ENCODE measurements around the gene PFKFB3.

PFKFB3 gene

DNA sequence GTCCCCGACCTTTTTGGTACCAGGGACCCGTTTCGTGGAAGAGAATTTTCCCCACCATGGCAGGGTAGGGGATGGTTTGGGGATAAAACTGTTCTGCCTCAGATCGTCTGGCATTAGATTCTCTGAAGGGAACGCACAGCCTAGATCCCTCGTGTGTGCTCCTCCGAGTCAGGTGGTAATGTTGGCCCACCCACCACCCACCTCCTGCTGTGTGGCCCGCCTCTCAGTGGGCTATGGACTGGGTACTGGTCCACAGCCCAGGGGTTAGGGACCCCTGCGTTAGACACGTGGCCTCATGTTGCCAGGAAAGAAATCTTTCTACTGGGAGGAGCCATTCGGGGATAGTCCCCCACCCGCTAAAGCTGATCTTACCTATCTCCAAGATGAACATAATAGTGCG is 27.0 kb downstream of the PFKFB3 start:
- TF ChIP-seq, protein P1, sequence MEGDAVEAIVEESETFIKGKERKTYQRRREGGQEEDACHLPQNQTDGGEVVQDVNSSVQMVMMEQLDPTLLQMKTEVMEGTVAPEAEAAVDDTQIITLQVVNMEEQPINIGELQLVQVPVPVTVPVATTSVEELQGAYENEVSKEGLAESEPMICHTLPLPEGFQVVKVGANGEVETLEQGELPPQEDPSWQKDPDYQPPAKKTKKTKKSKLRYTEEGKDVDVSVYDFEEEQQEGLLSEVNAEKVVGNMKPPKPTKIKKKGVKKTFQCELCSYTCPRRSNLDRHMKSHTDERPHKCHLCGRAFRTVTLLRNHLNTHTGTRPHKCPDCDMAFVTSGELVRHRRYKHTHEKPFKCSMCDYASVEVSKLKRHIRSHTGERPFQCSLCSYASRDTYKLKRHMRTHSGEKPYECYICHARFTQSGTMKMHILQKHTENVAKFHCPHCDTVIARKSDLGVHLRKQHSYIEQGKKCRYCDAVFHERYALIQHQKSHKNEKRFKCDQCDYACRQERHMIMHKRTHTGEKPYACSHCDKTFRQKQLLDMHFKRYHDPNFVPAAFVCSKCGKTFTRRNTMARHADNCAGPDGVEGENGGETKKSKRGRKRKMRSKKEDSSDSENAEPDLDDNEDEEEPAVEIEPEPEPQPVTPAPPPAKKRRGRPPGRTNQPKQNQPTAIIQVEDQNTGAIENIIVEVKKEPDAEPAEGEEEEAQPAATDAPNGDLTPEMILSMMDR (IDR thresholded peaks at IDR 0.05; ENCODE audit: low read length, missing control alignments), result no peak
- H3K4me3 ChIP-seq (replicated peaks; ENCODE audit: low read depth, low read length), result no peak overlapping the region
- no peak for DNase-seq (ENCODE audit: low read depth)

DNA sequence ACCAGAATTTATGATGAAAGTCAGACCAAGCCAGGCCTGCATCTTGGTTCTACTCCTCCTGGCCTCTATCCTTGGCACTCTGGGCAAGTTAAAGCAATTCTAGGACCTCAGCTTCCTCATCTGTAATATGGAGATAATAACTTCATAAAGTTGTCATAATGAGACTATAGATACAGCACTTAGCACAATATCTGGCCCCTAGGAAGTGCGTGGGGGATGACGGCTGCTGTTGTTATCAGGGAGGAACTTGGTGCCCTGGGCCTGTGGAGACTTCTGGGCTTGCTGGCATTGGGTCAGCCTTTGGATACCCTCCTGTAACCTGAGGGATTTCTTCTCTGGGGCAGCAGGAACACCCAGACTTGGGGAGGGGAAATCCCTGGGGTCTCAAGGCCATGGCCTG is 27.6 kb downstream of the PFKFB3 start:
- TF ChIP-seq, protein P1 (IDR thresholded peaks at IDR 0.05; ENCODE audit: low read length, missing control alignments), result no peak
- H3K4me3 ChIP-seq (replicated peaks; ENCODE audit: low read depth, low read length), result no peak overlapping the region
- DNase-seq (ENCODE audit: low read depth), result no peak

DNA sequence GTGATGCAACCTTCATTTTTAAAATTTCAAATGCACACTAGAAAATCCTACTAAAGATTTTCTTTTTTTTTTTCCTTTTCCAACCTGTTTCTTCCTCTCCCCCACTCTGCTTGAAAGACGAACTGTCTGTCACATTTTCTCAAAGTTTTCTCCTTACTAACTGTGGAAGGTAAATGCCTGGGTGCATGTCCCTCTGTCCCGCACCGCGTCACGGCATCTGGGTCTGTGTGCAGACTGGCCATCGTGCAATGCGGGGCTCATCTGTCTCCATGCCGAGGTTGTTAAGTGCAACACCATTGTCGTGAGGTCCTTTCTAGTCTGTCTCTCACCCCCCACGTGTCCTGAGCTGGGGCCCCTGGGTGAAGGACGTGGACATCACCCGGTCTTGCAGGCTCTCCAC is 28.4 kb downstream of the PFKFB3 start:
- DNase-seq (ENCODE audit: low read depth), result no peak
- TF ChIP-seq, protein P1 (IDR thresholded peaks at IDR 0.05; ENCODE audit: low read length, missing control alignments), result no peak
- H3K4me3 ChIP-seq (replicated peaks; ENCODE audit: low read depth, low read length), result no peak overlapping the region

DNA sequence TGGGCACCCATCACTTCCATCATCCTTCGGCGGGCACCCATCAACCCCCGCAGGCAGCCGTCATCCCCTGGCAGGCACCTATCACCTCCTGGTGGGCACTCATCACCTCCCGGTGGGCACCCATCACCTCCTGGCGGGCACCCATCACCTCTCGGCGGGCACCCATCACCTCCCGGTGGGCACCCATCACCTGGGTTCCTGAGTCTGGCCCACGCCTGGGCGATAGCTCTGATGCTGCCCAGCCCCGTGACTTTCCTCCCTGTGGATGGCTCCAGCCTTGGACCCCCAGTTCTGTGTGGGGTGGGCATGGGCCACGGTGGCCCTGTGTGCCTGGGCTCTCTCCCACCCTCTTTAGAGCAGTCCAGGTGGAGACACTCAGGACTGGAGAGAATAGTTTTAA is 29.0 kb downstream of the PFKFB3 start:
- no peak overlapping the region for H3K4me3 ChIP-seq (replicated peaks; ENCODE audit: low read depth, low read length)
- no peak for DNase-seq (ENCODE audit: low read depth)
- TF ChIP-seq, protein P1 (IDR thresholded peaks at IDR 0.05; ENCODE audit: low read length, missing control alignments), result no peak

DNA sequence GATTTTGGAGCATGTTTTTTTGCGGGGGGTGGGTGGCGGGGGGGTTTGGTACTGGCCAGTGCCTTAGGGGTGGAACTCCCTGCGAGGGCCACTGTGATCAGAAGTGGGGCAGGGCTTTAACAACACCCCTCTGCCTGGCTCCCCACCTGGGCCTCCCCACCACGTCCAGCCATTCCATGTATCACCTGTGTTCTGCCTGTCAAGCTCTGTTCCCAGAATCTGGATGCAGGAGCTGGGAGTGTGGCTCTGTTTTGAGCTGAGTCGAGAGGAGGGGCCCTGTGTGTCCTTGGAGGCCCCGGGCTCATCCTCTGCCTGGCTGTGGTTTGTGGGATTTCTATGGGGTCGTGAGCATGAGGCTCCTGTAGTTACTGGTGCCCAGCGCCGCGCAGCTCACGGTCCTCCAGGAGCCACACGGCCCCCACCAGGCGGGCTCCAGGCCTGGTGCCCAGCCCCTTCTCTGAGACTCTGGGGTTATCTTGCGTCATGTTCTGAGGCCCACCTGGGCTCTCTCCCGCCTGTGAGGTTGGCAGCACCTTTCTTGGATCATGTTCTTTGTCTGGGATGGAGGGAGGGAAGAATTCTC is 29.6 kb downstream of the PFKFB3 start:
- TF ChIP-seq, protein P1 (IDR thresholded peaks at IDR 0.05; ENCODE audit: low read length, missing control alignments), result no peak

DNA sequence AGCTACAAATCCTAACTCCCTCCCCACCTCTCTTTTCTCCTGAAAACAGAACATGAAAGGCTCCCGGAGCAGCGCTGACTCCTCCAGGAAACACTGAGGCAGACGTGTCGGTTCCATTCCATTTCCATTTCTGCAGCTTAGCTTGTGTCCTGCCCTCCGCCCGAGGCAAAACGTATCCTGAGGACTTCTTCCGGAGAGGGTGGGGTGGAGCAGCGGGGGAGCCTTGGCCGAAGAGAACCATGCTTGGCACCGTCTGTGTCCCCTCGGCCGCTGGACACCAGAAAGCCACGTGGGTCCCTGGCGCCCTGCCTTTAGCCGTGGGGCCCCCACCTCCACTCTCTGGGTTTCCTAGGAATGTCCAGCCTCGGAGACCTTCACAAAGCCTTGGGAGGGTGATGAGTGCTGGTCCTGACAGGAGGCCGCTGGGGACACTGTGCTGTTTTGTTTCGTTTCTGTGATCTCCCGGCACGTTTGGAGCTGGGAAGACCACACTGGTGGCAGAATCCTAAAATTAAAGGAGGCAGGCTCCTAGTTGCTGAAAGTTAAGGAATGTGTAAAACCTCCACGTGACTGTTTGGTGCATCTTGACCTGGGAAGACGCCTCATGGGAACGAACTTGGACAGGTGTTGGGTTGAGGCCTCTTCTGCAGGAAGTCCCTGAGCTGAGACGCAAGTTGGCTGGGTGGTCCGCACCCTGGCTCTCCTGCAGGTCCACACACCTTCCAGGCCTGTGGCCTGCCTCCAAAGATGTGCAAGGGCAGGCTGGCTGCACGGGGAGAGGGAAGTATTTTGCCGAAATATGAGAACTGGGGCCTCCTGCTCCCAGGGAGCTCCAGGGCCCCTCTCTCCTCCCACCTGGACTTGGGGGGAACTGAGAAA is 30.4 kb downstream of the PFKFB3 start:
- no peak overlapping the region for H3K4me3 ChIP-seq (replicated peaks; ENCODE audit: low read depth, low read length)
- no peak for DNase-seq (ENCODE audit: low read depth)
- TF ChIP-seq, protein P1 (IDR thresholded peaks at IDR 0.05; ENCODE audit: low read length, missing control alignments), result no peak

More for the DNA sequence above, 29.6 kb downstream of the PFKFB3 start:
- H3K4me3 ChIP-seq (replicated peaks; ENCODE audit: low read depth, low read length), result no peak overlapping the region
- DNase-seq (ENCODE audit: low read depth), result no peak
